Mesothelial cell of epicardium (in vitro differentiated cells): ENCODE measurements around the gene DUSP2. TPM values are rescaled to one million over a fixed set of nuclear protein-coding genes. Genes with fewer than 3 reads are reported as not detected.

Experiments
- DNase-seq, 2 experiments: peaks; one replicate each; pipeline ENCODE4 v3.0.0; 2021; ENCODE audit warnings: low spot score in 2 of 2; ENCODE audit not compliant: unreplicated experiment in 2 of 2
- H3K27ac Mint-ChIP-seq: 2 replicates; pipeline ENCODE4 v1.8.0; 2021; ENCODE audit warnings: mixed read lengths
- H3K27me3 Mint-ChIP-seq: 2 replicates; pipeline ENCODE4 v1.8.0; 2021; ENCODE audit warnings: low read depth, mixed read lengths
- H3K36me3 Mint-ChIP-seq: 2 replicates; pipeline ENCODE4 v1.8.0; 2021; ENCODE audit warnings: mixed read lengths
- H3K4me1 Mint-ChIP-seq: 2 replicates; pipeline ENCODE4 v1.8.0; 2021; ENCODE audit warnings: mixed read lengths
- H3K4me3 Mint-ChIP-seq: 2 replicates; pipeline ENCODE4 v1.8.0; 2021; ENCODE audit warnings: mild to moderate bottlenecking, moderate library complexity, mixed read lengths
- H3K9me3 Mint-ChIP-seq: 2 replicates; pipeline ENCODE4 v1.8.0; 2021; ENCODE audit warnings: mixed read lengths
- CTCF ChIP-seq: fragments of 200-600 bp; sonication (generic); IDR thresholded peaks from one replicate; pipeline ENCODE4 v1.5.0; 2021; ENCODE audit warnings: antibody characterized with exemption; ENCODE audit not compliant: unreplicated experiment
- total RNA-seq: library from RNA; stranded (reverse); gene quantifications from 3 replicates; pipeline ENCODE4 v1.2.1, GENCODE V29; 2021

Gene DUSP2
- total RNA-seq, 1 donor from 2014 or later: 42.7 TPM

- no peaks in the 10 kb centered on the region for H3K36me3 Mint-ChIP-seq
- H3K4me3 Mint-ChIP-seq: no peak overlapping the region
- no peaks in the 10 kb centered on the region for H3K4me1 Mint-ChIP-seq
- no peak for DNase-seq
- TF ChIP-seq CTCF: no peak
- H3K27ac Mint-ChIP-seq: no peak overlapping the region
- H3K27me3 Mint-ChIP-seq: peaks cover 70% of the 10 kb centered on the region
- H3K9me3 Mint-ChIP-seq: no peaks in the 10 kb centered on the region
Observed at GRCh38 chr2:96131813-96132745, 13.2 kb downstream of the DUSP2 start.

GRCh38 chr2:96131152-96131812, 14.0 kb downstream of the DUSP2 start:
- Mint-ChIP-seq H3K4me3 (no peak overlapping the region), H3K4me1 (no peaks in the 10 kb centered on the region), H3K27ac (no peak overlapping the region), H3K27me3 (peaks cover 73% of the 10 kb centered on the region), H3K36me3 (no peaks in the 10 kb centered on the region), H3K9me3 (no peaks in the 10 kb centered on the region)
- no peak for TF ChIP-seq CTCF
- DNase-seq: no peak

GRCh38 chr2:96130483-96130882, 14.8 kb downstream of the DUSP2 start:
- Mint-ChIP-seq H3K4me1 (no peaks in the 10 kb centered on the region), H3K9me3 (no peaks in the 10 kb centered on the region), H3K27ac (no peak overlapping the region), H3K4me3 (no peak overlapping the region), H3K27me3 (peaks cover 71% of the 10 kb centered on the region), H3K36me3 (no peaks in the 10 kb centered on the region)
- TF ChIP-seq CTCF: no peak
- DNase-seq: no peak

- Mint-ChIP-seq H3K9me3 (no peaks in the 10 kb centered on the region), H3K36me3 (no peaks in the 10 kb centered on the region), H3K4me1 (no peaks in the 10 kb centered on the region), H3K27me3 (peaks cover 72% of the 10 kb centered on the region), H3K27ac (no peak overlapping the region), H3K4me3 (no peak overlapping the region)
- TF ChIP-seq CTCF: no peak
- DNase-seq: no peak
Observed at GRCh38 chr2:96129528-96130120, 15.6 kb downstream of the DUSP2 start.

GRCh38 chr2:96128456-96128855, 16.8 kb downstream of the DUSP2 start:
- Mint-ChIP-seq H3K4me3 (no peak overlapping the region), H3K36me3 (no peaks in the 10 kb centered on the region), H3K4me1 (no peaks in the 10 kb centered on the region), H3K27ac (no peak overlapping the region), H3K9me3 (no peaks in the 10 kb centered on the region), H3K27me3 (peaks cover 70% of the 10 kb centered on the region)
- DNase-seq: no peak
- TF ChIP-seq CTCF: no peak
